Stimulated activated CD8-positive, alpha-beta memory T cell treated with anti-CD3 and anti-CD28 coated beads, Interleukin-7, amount 100 ng/mL, for 24 hours (primary cell): Measurements from ENCODE around the gene TRABD.
"Not testable (repeated sequence)": the region's sequence is repeated elsewhere in the genome, so short reads cannot be mapped to it uniquely, and the experiment has no call there.

ENCODE experiments used
- DNase-seq: peaks from one replicate; pipeline ENCODE4 v3.0.0-alpha.2; 2020; ENCODE audit warnings: low read depth

The TRABD gene

GRCh38 chr22:50151571-50152537 is 33.9 kb upstream of the TRABD start:
- DNase-seq, result no peak

- no peak for DNase-seq
These were observed 32.5 kb upstream of the TRABD start for GRCh38 chr22:50153056-50153755.

- no peak for DNase-seq
These were observed 32.0 kb upstream of the TRABD start for GRCh38 chr22:50153756-50154140.

GRCh38 chr22:50157709-50158375 is 27.9 kb upstream of the TRABD start:
- no peak for DNase-seq

DNA sequence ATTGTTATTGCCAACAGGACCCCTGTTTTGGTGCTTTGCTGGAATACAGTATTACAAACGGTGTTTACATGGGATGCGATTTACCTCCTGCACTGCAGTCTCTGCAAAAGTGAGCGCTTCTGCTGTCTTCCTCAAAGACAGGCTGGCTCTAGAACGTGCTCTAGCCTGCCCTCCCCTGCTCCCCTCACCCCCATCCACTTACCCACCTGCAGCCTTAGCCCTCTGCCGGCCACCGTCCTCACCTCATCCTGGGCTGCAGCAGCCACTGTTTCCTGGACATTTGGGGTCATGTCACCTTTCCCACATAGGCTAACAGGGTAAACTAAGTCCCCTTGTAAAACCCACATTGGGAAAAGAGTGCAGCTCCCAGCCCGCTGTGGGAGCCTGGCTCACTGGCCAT is 24.8 kb upstream of the TRABD start:
- no peak for DNase-seq

DNA sequence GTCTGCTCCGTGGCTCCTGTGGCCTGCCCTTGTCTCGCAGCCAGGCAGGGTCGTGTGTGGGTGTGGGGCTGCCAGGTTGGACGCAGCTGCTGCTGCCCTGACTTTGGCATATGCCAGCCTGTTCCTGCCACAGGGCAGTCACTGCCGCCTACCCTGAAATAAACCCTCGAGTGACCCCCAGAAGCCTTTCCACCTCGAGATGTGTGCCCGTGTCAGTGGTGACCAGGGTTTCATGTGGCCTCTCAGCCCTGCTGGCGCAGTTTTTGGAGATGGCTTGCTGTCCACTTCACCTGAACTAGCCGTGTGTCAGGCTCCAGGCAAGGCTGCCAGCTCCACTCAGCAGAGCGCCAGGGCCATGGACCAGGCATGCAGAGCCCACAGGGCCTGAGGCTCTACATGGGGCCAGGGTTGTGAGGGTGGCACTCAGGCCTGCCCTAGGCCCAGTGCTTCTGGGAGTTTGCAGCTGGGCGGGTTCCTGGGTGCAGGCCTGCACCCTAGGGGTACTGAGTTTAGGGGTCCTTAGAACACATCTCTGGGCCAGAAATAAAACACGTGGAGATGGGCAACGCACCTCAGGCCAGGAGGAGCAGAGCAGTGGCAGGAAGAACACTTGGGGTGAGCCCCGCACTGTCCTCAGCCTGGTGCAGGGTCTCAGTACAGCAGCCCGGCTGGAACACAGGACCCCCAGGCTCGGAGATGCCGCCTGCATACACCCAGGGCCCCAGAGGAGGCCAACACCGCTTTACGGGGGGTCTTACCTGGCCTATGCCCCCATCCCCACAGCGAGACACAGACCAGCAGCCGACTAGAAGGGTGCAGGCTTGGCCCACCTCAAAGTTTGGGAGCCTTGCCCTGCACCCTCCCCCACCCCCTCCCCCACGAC is 24.0 kb upstream of the TRABD start:
- no peak for DNase-seq

- DNase-seq, result no peak
These were observed 23.2 kb upstream of the TRABD start for GRCh38 chr22:50162391-50162956.

- DNase-seq, result no peak
These were observed 20.1 kb upstream of the TRABD start for GRCh38 chr22:50165436-50166123.

- DNase-seq, result no peak
These were observed 17.8 kb upstream of the TRABD start for GRCh38 chr22:50167689-50168489.

GRCh38 chr22:50168490-50169180 is 17.1 kb upstream of the TRABD start:
- not testable (repeated sequence) for DNase-seq

DNA sequence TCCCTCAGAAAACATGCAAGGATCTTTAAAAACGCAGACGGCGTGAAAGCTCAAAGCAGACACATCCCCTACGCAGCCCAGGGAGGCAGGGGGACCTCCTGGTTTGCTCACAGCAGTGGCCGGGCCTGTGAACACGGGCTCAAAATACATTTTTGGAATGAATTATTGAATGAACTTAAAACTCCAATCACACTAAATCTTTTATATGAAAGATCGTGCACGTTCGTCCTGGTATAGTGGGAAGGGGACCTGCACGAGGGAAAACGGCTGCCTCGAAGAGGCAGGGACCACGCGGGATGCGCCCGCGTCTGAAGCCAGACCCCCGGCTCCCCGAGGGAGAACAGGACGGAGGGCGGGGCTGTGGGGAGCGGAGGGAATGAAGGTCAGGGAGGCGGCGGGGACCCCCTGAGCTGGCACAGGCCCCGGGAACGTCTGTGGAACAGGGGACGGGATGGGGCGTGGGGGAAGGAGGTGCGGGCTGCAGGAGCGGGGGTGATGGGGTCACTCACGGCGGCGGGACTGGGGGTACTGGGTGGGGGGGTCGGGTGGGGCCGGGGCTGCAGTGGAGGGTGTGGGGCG is 16.4 kb upstream of the TRABD start:
- no peak for DNase-seq

- DNase-seq, result no peak
These were observed 15.9 kb upstream of the TRABD start for GRCh38 chr22:50169774-50170341.

GRCh38 chr22:50170453-50171318 is 15.0 kb upstream of the TRABD start, which contains the start of gene PANX2:
Gene PANX2 (plus strand): TSS chr22:50170731. CDS start chr22:50170731, 0 bp downstream.
- no peak for DNase-seq

GRCh38 chr22:50171319-50171964 is 14.3 kb upstream of the TRABD start:
- no peak for DNase-seq

GRCh38 chr22:50171965-50172421 is 13.7 kb upstream of the TRABD start:
- no peak for DNase-seq

DNA sequence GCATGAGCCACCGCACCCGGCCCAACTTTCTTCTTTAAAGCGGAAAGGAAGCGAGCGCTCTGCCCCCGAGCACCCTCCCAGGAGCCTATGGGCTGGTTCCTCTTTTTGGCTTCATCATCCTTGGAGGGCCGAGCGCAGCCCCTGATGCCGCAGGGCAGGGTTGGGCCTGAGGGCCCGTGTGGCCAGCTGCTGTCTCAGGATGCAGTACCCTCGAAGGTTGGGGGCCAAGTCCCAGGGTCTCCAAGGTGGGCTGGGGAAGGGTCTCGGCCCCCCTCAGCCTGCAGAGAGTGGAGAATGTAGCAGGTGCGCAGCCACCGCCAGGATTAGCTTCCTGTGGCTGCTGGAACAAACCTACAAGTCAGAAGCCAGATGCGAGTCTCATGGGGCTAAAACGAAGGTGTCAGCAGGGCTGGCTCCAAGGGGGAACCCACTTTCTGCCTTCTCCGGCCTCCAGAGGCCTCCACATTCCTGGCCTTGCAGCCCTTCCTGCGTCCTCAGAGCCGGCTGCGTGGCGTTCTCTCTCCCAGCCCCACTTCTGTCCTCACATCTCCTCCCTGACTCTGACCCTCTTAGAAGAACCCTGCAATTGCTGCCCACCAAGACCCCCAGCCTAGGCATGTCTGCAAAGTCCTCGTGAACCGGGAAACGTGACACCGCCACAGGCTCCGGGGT is 12.3 kb upstream of the TRABD start:
- DNase-seq, result no peak
